ENCODE measurements around the gene OR8I2.

GRCh38 chr11:56066980-56067379, 26.1 kb upstream of the OR8I2 start:
- TF ChIP-seq CTCF (IDR thresholded peaks at IDR 0.05) (no peak), POLR2A (IDR thresholded peaks at IDR 0.05) (no peak)

Measured in esophagus squamous epithelium (tissue), 4 donors.